Spleen (tissue), 11 donors: ENCODE data around the gene SFPQ. TPM values are rescaled to one million over a fixed set of nuclear protein-coding genes. Genes with fewer than 3 reads are reported as not detected.

Experiments
- DNase-seq: peaks from one replicate; pipeline ENCODE4 v3.0.0-alpha.2; 2020
- H3K27ac ChIP-seq, 8 donors: fragments of 200-600 bp; sonication (generic) in 7 of 8; 1 replicate in 4 of 8; 2 replicates in 4 of 8; pipeline versions ENCODE4 v1.5.0 to v1.8.0; 2016 to 2021; ENCODE audit warnings: inconsistent platforms in 4 of 8, mild to moderate bottlenecking in 4 of 8, moderate library complexity in 1 of 8
- H3K27me3 ChIP-seq, 7 donors: fragments of 200-600 bp; sonication (generic) in 6 of 7; replicated peaks in 1 of 7; 1 replicate in 4 of 7; 2 replicates in 3 of 7; pipeline versions ENCODE4 v1.5.0 to v1.8.0; 2016 to 2021; ENCODE audit warnings: inconsistent platforms in 3 of 7, mild to moderate bottlenecking in 1 of 7
- H3K36me3 ChIP-seq, 6 donors: fragments of 200-600 bp; sonication (generic) in 5 of 6; 1 replicate in 4 of 6; 2 replicates in 2 of 6; pipeline versions ENCODE4 v1.5.0 to v1.8.0; 2016 to 2021; ENCODE audit warnings: inconsistent platforms in 2 of 6
- H3K4me1 ChIP-seq, 6 donors: fragments of 200-600 bp; sonication (generic) in 5 of 6; 1 replicate in 3 of 6; 2 replicates in 3 of 6; pipeline versions ENCODE4 v1.5.0 to v1.8.0; 2016 to 2021; ENCODE audit warnings: inconsistent platforms in 3 of 6
- H3K4me3 ChIP-seq, 8 donors: fragments of 200-600 bp; sonication (generic) in 7 of 8; 1 replicate in 4 of 8; 2 replicates in 4 of 8; pipeline versions ENCODE4 v1.5.0 to v1.8.0; 2016 to 2021; ENCODE audit warnings: inconsistent platforms in 4 of 8, mild to moderate bottlenecking in 4 of 8, moderate library complexity in 2 of 8
- H3K9me3 ChIP-seq, 8 donors: fragments of 200-600 bp; sonication (generic) in 7 of 8; 1 replicate in 4 of 8; 2 replicates in 4 of 8; pipeline versions ENCODE4 v1.5.0 to v1.8.0; 2016 to 2021; ENCODE audit warnings: inconsistent platforms in 4 of 8
- POLR2A ChIP-seq, 3 donors: fragments of 450-650 bp; IDR thresholded peaks; one replicate each; pipeline ENCODE4 v1.5.1; 2017; ENCODE audit warnings: antibody characterized with exemption in 3 of 3, mild to moderate bottlenecking in 1 of 3
- POLR2AphosphoS5 ChIP-seq, 3 donors: sonication (generic); formaldehyde crosslinking; IDR thresholded peaks; one replicate each; pipeline ENCODE4 v1.5.1; 2017; ENCODE audit warnings: antibody characterized with exemption in 3 of 3
- WGBS, 5 donors: extraction: QIAGEN DNeasy Blood & Tissue Kit in 3 of 5; methylation state at CpG; one replicate each; pipeline versions ENCODE4 v1.1.5 to v1.1.7; 2013 to 2018; 5-methylcytosine and 5-hydroxymethylcytosine counted together
- intact Hi-C: fragments of 100-400 bp; cut with DNase I; formaldehyde crosslinking; loops from one replicate; pipeline ENCODE4 v1.15.0; 2023; ENCODE audit warnings: low total_unique reads
- polyA plus RNA-seq, 3 donors: library from polyadenylated mRNA; stranded (reverse); fragments of 200-250 nt; gene quantifications; one replicate each; pipeline ENCODE4 v1.2.1, GENCODE V29; 2013
- total RNA-seq, 7 donors: library from RNA; depleted of rRNA in 3 of 7; stranded (reverse); fragments of >200 nt in 3 of 7; fragmentation: NEBNext Ultra II Directional in 4 of 7; extraction: Animal tissue kit (Norgen Biotek cat#: 25700) in 4 of 7; gene quantifications; one replicate each; pipeline versions ENCODE4 v1.1.0 to v1.2.1, GENCODE V29; 2016 to 2021
- TF ChIP-seq, protein P1 (sequence below), 11 experiments: fragments of 200-600 bp in 7 of 11; fragments of 450-650 bp in 4 of 11; sonication (generic) in 4 of 11; IDR thresholded peaks in 8 of 11; conservative IDR thresholded peaks in 3 of 11; 1 replicate in 7 of 11; 2 replicates in 4 of 11; pipeline versions ENCODE4 v1.4.0 to v1.8.0; 2016 to 2021; ENCODE audit warnings: antibody characterized with exemption in 11 of 11, inconsistent platforms in 4 of 11, mild to moderate bottlenecking in 1 of 11
- donor health status: healthy with polysubstance abuse.
- donor health status: DM: no; HTN: no; CAD: no; lungs with moderate emphysema.
- donor health status: DM: no; HTN: no; CAD: no.
- donor health status: Bipolar disorder and iron deficiency.
- donor health status: healthy.
- donor health status: DM: no; HTN: no; CAD: no.
- donor health status: DM: yes; HTN: yes; CAD: no.

SFPQ gene
- total and polyA plus RNA-seq, 10 donors, result 171 to 292 (median 247) TPM

DNA sequence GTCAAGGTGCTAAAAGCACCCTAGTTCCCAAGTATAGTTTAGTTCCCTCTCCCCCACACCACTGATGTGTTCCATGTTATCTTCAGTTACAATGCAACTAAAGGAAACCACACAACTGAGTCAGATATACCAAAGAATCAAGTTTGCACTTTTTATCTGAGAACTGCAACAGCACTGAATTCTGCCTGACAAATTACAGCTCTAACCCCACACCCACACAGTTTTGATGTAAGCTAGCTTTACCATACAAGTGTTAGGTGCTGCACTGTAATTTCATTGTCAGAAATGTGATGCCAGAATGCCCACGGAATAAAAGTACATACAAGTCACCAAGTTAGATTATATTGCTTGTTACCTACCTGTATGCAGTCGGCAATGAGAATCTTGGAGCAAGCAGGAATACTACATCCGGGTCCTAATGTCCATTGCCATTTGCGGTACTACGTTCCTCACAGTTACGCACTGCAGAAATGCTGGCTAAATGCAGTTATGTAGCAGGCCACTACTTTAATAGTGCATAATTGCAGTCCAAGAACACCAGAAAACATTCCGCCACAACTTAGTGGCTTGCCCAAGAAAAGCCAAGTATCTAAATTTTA, 12.1 kb downstream of the SFPQ start:
- intact Hi-C loops, result loop anchor here (10.0 kb wide), 1 partner anchor 166 kb away; no protein-coding TSS in a partner anchor
- Histone ChIP-seq H3K27ac (no peak overlapping the region), H3K4me1 (peaks cover 9 to 80% (median 69%) of the 10 kb centered on the region in 6 donors), H3K9me3 (no peaks in the 10 kb centered on the region), H3K4me3 (no peak overlapping the region), H3K36me3 (peaks cover 3 to 100% (median 97%) of the 10 kb centered on the region in 6 donors), H3K27me3 (no peaks in the 10 kb centered on the region)
- WGBS, 5 donors, result 86 to 93% (median 92%) methylated on average over 7 of the region's 7 CpGs
- peak in 1 of 3 donors; percentile 56 for TF ChIP-seq POLR2AphosphoS5 (IDR thresholded peaks at IDR 0.05)
- TF ChIP-seq, protein P1, sequence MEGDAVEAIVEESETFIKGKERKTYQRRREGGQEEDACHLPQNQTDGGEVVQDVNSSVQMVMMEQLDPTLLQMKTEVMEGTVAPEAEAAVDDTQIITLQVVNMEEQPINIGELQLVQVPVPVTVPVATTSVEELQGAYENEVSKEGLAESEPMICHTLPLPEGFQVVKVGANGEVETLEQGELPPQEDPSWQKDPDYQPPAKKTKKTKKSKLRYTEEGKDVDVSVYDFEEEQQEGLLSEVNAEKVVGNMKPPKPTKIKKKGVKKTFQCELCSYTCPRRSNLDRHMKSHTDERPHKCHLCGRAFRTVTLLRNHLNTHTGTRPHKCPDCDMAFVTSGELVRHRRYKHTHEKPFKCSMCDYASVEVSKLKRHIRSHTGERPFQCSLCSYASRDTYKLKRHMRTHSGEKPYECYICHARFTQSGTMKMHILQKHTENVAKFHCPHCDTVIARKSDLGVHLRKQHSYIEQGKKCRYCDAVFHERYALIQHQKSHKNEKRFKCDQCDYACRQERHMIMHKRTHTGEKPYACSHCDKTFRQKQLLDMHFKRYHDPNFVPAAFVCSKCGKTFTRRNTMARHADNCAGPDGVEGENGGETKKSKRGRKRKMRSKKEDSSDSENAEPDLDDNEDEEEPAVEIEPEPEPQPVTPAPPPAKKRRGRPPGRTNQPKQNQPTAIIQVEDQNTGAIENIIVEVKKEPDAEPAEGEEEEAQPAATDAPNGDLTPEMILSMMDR (IDR thresholded peaks at IDR 0.05 in 8 of 11, conservative IDR thresholded peaks at IDR 0.05 in 3 of 11), result no peak
- no peak for DNase-seq

DNA sequence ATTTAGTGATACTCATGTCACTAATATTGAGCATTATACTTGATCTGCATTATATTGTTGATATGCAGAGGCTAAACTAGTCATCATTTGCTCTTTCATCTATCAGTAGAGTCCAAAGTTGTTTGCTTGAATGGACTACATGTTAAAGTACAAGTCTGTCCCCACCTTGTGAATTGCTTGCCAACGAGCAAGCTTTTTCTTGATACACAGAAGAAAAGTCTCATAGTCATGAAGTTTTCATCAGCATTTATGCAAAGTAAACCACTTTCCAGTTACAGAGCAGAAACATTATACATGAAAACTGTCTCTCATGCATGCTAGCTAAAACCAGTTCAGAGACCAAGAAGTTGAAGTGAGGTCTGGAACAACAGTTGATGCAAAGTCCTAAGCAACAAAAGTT, 13.0 kb downstream of the SFPQ start:
- intact Hi-C loops, result loop anchor here (10.0 kb wide), 1 partner anchor 165 kb away; no protein-coding TSS in a partner anchor
- Histone ChIP-seq H3K4me3 (no peak overlapping the region), H3K9me3 (no peaks in the 10 kb centered on the region), H3K4me1 (peaks cover 5 to 71% (median 60%) of the 10 kb centered on the region in 6 donors), H3K27ac (peak overlapping the region in 1 of 8 donors; percentile 6), H3K36me3 (peaks cover 3 to 100% (median 98%) of the 10 kb centered on the region in 6 donors), H3K27me3 (no peaks in the 10 kb centered on the region)
- 52 to 71% (median 67%) methylated on average over 1 of the region's 1 CpG for WGBS, 5 donors
- no peak for TF ChIP-seq POLR2A (IDR thresholded peaks at IDR 0.05)
- no peak for TF ChIP-seq POLR2AphosphoS5 (IDR thresholded peaks at IDR 0.05)
- TF ChIP-seq, protein P1 (IDR thresholded peaks at IDR 0.05 in 8 of 11, conservative IDR thresholded peaks at IDR 0.05 in 3 of 11), result no peak
- no peak for DNase-seq

DNA sequence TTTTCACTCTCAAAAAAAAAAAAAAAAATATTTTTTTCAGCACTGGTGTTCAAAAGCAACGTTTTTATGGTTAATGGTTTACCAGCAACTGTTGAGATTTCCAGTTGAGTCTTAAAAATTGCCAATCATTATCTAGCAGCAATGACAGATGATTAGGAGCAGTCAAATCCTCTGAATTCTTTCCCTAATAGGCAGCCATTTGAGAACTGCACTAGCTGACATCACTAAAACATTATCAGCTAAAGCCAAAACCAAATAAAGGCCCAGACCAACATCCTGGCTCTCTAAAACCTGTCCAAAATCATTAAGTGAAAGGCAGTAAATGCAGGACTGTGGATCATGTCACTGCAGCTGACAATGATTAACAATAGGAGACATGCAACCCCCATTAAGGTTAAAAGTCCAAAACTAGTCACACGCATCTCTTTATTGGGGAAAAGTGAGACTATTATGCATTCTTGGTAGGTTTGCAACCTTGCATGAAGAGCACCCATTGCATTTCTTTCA, 14.0 kb downstream of the SFPQ start:
- TF ChIP-seq, protein P1 (IDR thresholded peaks at IDR 0.05 in 8 of 11, conservative IDR thresholded peaks at IDR 0.05 in 3 of 11), result no peak
- TF ChIP-seq POLR2AphosphoS5 (IDR thresholded peaks at IDR 0.05), result peak in 1 of 3 donors; percentile 13
- WGBS, 5 donors, result 44 to 60% (median 57%) methylated on average over 2 of the region's 2 CpGs
- Histone ChIP-seq H3K4me3 (no peak overlapping the region), H3K27ac (no peak overlapping the region), H3K27me3 (no peaks in the 10 kb centered on the region), H3K36me3 (peaks cover 0 to 100% (median 93%) of the 10 kb centered on the region in 6 donors), H3K4me1 (peaks cover 4 to 61% (median 52%) of the 10 kb centered on the region in 6 donors), H3K9me3 (no peaks in the 10 kb centered on the region)
- intact Hi-C loops, result no loop called here
- DNase-seq, result no peak

DNA sequence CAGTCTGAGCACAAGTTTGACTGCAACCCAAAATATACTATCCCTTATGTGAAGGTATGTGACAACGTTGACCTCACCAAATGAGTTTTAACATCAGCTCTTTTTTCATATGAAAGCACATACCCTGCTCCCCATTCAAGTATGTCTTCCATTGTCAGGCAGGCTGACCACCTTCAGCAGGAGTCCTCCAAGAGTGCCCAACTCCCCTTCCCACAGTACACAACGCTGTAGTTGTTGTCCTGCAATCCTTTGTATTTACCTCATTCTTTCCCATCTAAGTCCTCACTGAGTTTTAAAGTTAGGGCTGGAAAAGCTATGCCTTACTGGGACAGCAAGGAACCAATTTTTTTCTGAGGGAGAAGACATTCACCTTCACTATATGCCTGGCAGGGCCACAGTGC, 14.7 kb downstream of the SFPQ start:
- peaks cover 4 to 55% (median 46%) of the 10 kb centered on the region in 6 donors for H3K4me1 ChIP-seq
- no peaks in the 10 kb centered on the region for H3K27me3 ChIP-seq
- H3K27ac ChIP-seq, result no peak overlapping the region
- H3K9me3 ChIP-seq, result no peaks in the 10 kb centered on the region
- 73 to 87% (median 77%) methylated on average over 2 of the region's 2 CpGs for WGBS, 5 donors
- no peak for DNase-seq
- intact Hi-C loops, result no loop called here
- TF ChIP-seq POLR2A (IDR thresholded peaks at IDR 0.05) (no peak), POLR2AphosphoS5 (IDR thresholded peaks at IDR 0.05) (peak in 1 of 3 donors; percentile 69)
- TF ChIP-seq, protein P1 (IDR thresholded peaks at IDR 0.05 in 8 of 11, conservative IDR thresholded peaks at IDR 0.05 in 3 of 11), result no peak
- H3K36me3 ChIP-seq, result peaks cover 0 to 99% (median 87%) of the 10 kb centered on the region in 6 donors
- H3K4me3 ChIP-seq, result no peak overlapping the region
